ENCODE data around the gene ABCC3. TPM values are rescaled to one million over a fixed set of nuclear protein-coding genes. Genes with fewer than 3 reads are reported as not detected.

The ABCC3 gene
- total and polyA plus RNA-seq, 3 experiments from 2014 or later: 0.37 to 0.69 TPM; not detected in 1

- Histone ChIP-seq H3K27me3 (ENCODE audit: insufficient read depth, low read length, poor library complexity, severe bottlenecking) (no peaks in the 10 kb centered on the region), H3K36me3 (ENCODE audit: insufficient read depth, low read length) (no peaks in the 10 kb centered on the region), H3K9me3 (ENCODE audit: low read length) (no peaks in the 10 kb centered on the region), H3K4me1 (ENCODE audit: insufficient read depth, low read length) (no peaks in the 10 kb centered on the region), H3K4me3 (ENCODE audit: low read length) (no peak overlapping the region), H3K27ac (ENCODE audit: low read depth, low read length) (no peak overlapping the region)
- no peak for DNase-seq
- Mint-ChIP-seq H3K27ac (no peak overlapping the region), H3K27me3 (peaks cover 4% of the 10 kb centered on the region in 2 donors), H3K4me3 (no peak overlapping the region), H3K4me1 (no peaks in the 10 kb centered on the region), H3K36me3 (peaks cover 0 to 2% (median 0%) of the 10 kb centered on the region in 3 donors), H3K9me3 (no peaks in the 10 kb centered on the region)
- ChIA-PET POLR2A (no interaction called here), CTCF (no interaction called here)
These were observed 19.1 kb downstream of the ABCC3 start for GRCh38 chr17:50653738-50654137.

- Mint-ChIP-seq H3K36me3 (peaks cover 0 to 2% (median 0%) of the 10 kb centered on the region in 3 donors), H3K4me1 (no peaks in the 10 kb centered on the region), H3K27ac (peak overlapping the region in 1 of 8 donors; percentile 72), H3K9me3 (no peaks in the 10 kb centered on the region), H3K27me3 (peaks cover 4 to 14% of the 10 kb centered on the region in 2 donors), H3K4me3 (no peak overlapping the region)
- no peak overlapping the region for H3K27ac ChIP-seq (ENCODE audit: low read depth, low read length)
- ChIA-PET CTCF (no interaction called here), POLR2A (no interaction called here)
- H3K9me3 ChIP-seq (ENCODE audit: low read length): no peaks in the 10 kb centered on the region
- no peak overlapping the region for H3K4me3 ChIP-seq (ENCODE audit: low read length)
- H3K4me1 ChIP-seq (ENCODE audit: insufficient read depth, low read length): no peaks in the 10 kb centered on the region
- no peaks in the 10 kb centered on the region for H3K36me3 ChIP-seq (ENCODE audit: insufficient read depth, low read length)
- DNase-seq: no peak
- no peaks in the 10 kb centered on the region for H3K27me3 ChIP-seq (ENCODE audit: insufficient read depth, low read length, poor library complexity, severe bottlenecking)
These were observed 21.8 kb downstream of the ABCC3 start for GRCh38 chr17:50656509-50656908.

GRCh38 chr17:50657054-50657453, 22.4 kb downstream of the ABCC3 start:
- no peaks in the 10 kb centered on the region for H3K4me1 ChIP-seq (ENCODE audit: insufficient read depth, low read length)
- H3K36me3 ChIP-seq (ENCODE audit: insufficient read depth, low read length): no peaks in the 10 kb centered on the region
- no peaks in the 10 kb centered on the region for H3K4me1 Mint-ChIP-seq
- no peak overlapping the region for H3K4me3 ChIP-seq (ENCODE audit: low read length)
- no peak overlapping the region for H3K27ac ChIP-seq (ENCODE audit: low read depth, low read length)
- peaks cover 4 to 14% of the 10 kb centered on the region in 2 donors for H3K27me3 Mint-ChIP-seq
- no peaks in the 10 kb centered on the region for H3K9me3 Mint-ChIP-seq
- no peak for DNase-seq
- ChIA-PET POLR2A (no interaction called here), CTCF (no interaction called here)
- H3K27me3 ChIP-seq (ENCODE audit: insufficient read depth, low read length, poor library complexity, severe bottlenecking): no peaks in the 10 kb centered on the region
- peaks cover 0 to 2% (median 0%) of the 10 kb centered on the region in 3 donors for H3K36me3 Mint-ChIP-seq
- no peaks in the 10 kb centered on the region for H3K9me3 ChIP-seq (ENCODE audit: low read length)
- H3K4me3 Mint-ChIP-seq: no peak overlapping the region
- no peak overlapping the region for H3K27ac Mint-ChIP-seq

GRCh38 chr17:50657627-50658026, 22.9 kb downstream of the ABCC3 start:
- H3K9me3 Mint-ChIP-seq: no peaks in the 10 kb centered on the region
- Histone ChIP-seq H3K36me3 (ENCODE audit: insufficient read depth, low read length) (no peaks in the 10 kb centered on the region), H3K4me3 (ENCODE audit: low read length) (no peak overlapping the region), H3K9me3 (ENCODE audit: low read length) (no peaks in the 10 kb centered on the region), H3K27me3 (ENCODE audit: insufficient read depth, low read length, poor library complexity, severe bottlenecking) (no peaks in the 10 kb centered on the region), H3K27ac (ENCODE audit: low read depth, low read length) (no peak overlapping the region), H3K4me1 (ENCODE audit: insufficient read depth, low read length) (no peaks in the 10 kb centered on the region)
- peaks cover 0 to 2% (median 0%) of the 10 kb centered on the region in 3 donors for H3K36me3 Mint-ChIP-seq
- no peak overlapping the region for H3K4me3 Mint-ChIP-seq
- no peak for DNase-seq
- H3K4me1 Mint-ChIP-seq: no peaks in the 10 kb centered on the region
- no peak overlapping the region for H3K27ac Mint-ChIP-seq
- peaks cover 2 to 14% of the 10 kb centered on the region in 2 donors for H3K27me3 Mint-ChIP-seq
- CTCF ChIA-PET: no interaction called here
- POLR2A ChIA-PET: no interaction called here

GRCh38 chr17:50658616-50659015, 23.9 kb downstream of the ABCC3 start:
- Mint-ChIP-seq H3K27me3 (peaks cover 2 to 14% of the 10 kb centered on the region in 2 donors), H3K4me1 (no peaks in the 10 kb centered on the region), H3K36me3 (peaks cover 0 to 2% (median 0%) of the 10 kb centered on the region in 3 donors), H3K9me3 (no peaks in the 10 kb centered on the region), H3K27ac (no peak overlapping the region), H3K4me3 (no peak overlapping the region)
- DNase-seq: no peak
- no peaks in the 10 kb centered on the region for H3K4me1 ChIP-seq (ENCODE audit: insufficient read depth, low read length)
- no peaks in the 10 kb centered on the region for H3K9me3 ChIP-seq (ENCODE audit: low read length)
- no peaks in the 10 kb centered on the region for H3K36me3 ChIP-seq (ENCODE audit: insufficient read depth, low read length)
- POLR2A ChIA-PET: no interaction called here
- no peak overlapping the region for H3K27ac ChIP-seq (ENCODE audit: low read depth, low read length)
- CTCF ChIA-PET: no interaction called here
- H3K4me3 ChIP-seq (ENCODE audit: low read length): no peak overlapping the region
- H3K27me3 ChIP-seq (ENCODE audit: insufficient read depth, low read length, poor library complexity, severe bottlenecking): no peaks in the 10 kb centered on the region

- H3K4me3 ChIP-seq (ENCODE audit: low read length): no peak overlapping the region
- Mint-ChIP-seq H3K4me3 (no peak overlapping the region), H3K27me3 (peaks cover 2 to 14% of the 10 kb centered on the region in 2 donors), H3K9me3 (no peaks in the 10 kb centered on the region), H3K27ac (no peak overlapping the region), H3K36me3 (peaks cover 0 to 2% (median 0%) of the 10 kb centered on the region in 3 donors), H3K4me1 (no peaks in the 10 kb centered on the region)
- no peaks in the 10 kb centered on the region for H3K27me3 ChIP-seq (ENCODE audit: insufficient read depth, low read length, poor library complexity, severe bottlenecking)
- no peak overlapping the region for H3K27ac ChIP-seq (ENCODE audit: low read depth, low read length)
- no peaks in the 10 kb centered on the region for H3K9me3 ChIP-seq (ENCODE audit: low read length)
- no peak for DNase-seq
- no peaks in the 10 kb centered on the region for H3K4me1 ChIP-seq (ENCODE audit: insufficient read depth, low read length)
- no peaks in the 10 kb centered on the region for H3K36me3 ChIP-seq (ENCODE audit: insufficient read depth, low read length)
- ChIA-PET POLR2A (no interaction called here), CTCF (no interaction called here)
These were observed 24.5 kb downstream of the ABCC3 start for GRCh38 chr17:50659179-50659578.

GRCh38 chr17:50660042-50660886, 25.6 kb downstream of the ABCC3 start:
- peaks cover 0 to 2% (median 0%) of the 10 kb centered on the region in 3 donors for H3K36me3 Mint-ChIP-seq
- H3K9me3 ChIP-seq (ENCODE audit: low read length): no peaks in the 10 kb centered on the region
- H3K27ac Mint-ChIP-seq: peak overlapping the region in 1 of 8 donors; percentile 2
- no peaks in the 10 kb centered on the region for H3K4me1 ChIP-seq (ENCODE audit: insufficient read depth, low read length)
- H3K4me1 Mint-ChIP-seq: no peaks in the 10 kb centered on the region
- H3K27me3 ChIP-seq (ENCODE audit: insufficient read depth, low read length, poor library complexity, severe bottlenecking): no peaks in the 10 kb centered on the region
- no peaks in the 10 kb centered on the region for H3K9me3 Mint-ChIP-seq
- ChIA-PET CTCF (interaction anchor here (0.7 kb wide), 1 partner anchor 30 kb away, joined by 3 read pairs; no protein-coding TSS in a partner anchor), POLR2A (no interaction called here)
- no peak overlapping the region for H3K27ac ChIP-seq (ENCODE audit: low read depth, low read length)
- H3K36me3 ChIP-seq (ENCODE audit: insufficient read depth, low read length): no peaks in the 10 kb centered on the region
- H3K4me3 ChIP-seq (ENCODE audit: low read length): no peak overlapping the region
- H3K4me3 Mint-ChIP-seq: no peak overlapping the region
- DNase-seq: no peak
- H3K27me3 Mint-ChIP-seq: peaks cover 2 to 14% of the 10 kb centered on the region in 2 donors

- no peak for DNase-seq
- Histone ChIP-seq H3K27me3 (ENCODE audit: insufficient read depth, low read length, poor library complexity, severe bottlenecking) (no peaks in the 10 kb centered on the region), H3K9me3 (ENCODE audit: low read length) (no peaks in the 10 kb centered on the region), H3K4me3 (ENCODE audit: low read length) (no peak overlapping the region), H3K36me3 (ENCODE audit: insufficient read depth, low read length) (no peaks in the 10 kb centered on the region), H3K27ac (ENCODE audit: low read depth, low read length) (peak overlapping the region; percentile 53), H3K4me1 (ENCODE audit: insufficient read depth, low read length) (no peaks in the 10 kb centered on the region)
- peaks cover 0 to 14% of the 10 kb centered on the region in 2 donors for H3K27me3 Mint-ChIP-seq
- no peaks in the 10 kb centered on the region for H3K4me1 Mint-ChIP-seq
- ChIA-PET POLR2A (no interaction called here), CTCF (interaction anchor here (0.7 kb wide), 1 partner anchor 29 kb away, joined by 3 read pairs; no protein-coding TSS in a partner anchor)
- no peak overlapping the region for H3K4me3 Mint-ChIP-seq
- H3K9me3 Mint-ChIP-seq: no peaks in the 10 kb centered on the region
- no peaks in the 10 kb centered on the region for H3K36me3 Mint-ChIP-seq
- H3K27ac Mint-ChIP-seq: no peak overlapping the region
These were observed 26.2 kb downstream of the ABCC3 start for GRCh38 chr17:50660887-50661345.
